SIG-M5 treated with dmso at 0.1 percent for 504 hours (cell line): ENCODE measurements around the gene LAMA4.

Experiments
- DNase-seq: peaks from one replicate; lab custom pipeline; 2025; ENCODE audit not compliant: unreplicated experiment; lab: John Stamatoyannopoulos, UW

LAMA4 gene

GRCh38 chr6:112191509-112192020, 62.8 kb downstream of the LAMA4 start:
- DNase-seq = no peak

- no peak for DNase-seq
These were observed 64.2 kb downstream of the LAMA4 start for GRCh38 chr6:112190164-112190563.

- no peak for DNase-seq
These were observed 64.9 kb downstream of the LAMA4 start for GRCh38 chr6:112189494-112189893.

- DNase-seq = no peak
These were observed 65.5 kb downstream of the LAMA4 start for GRCh38 chr6:112188906-112189305.

GRCh38 chr6:112187736-112188135, 66.6 kb downstream of the LAMA4 start:
- DNase-seq = no peak

- no peak for DNase-seq
These were observed 69.4 kb downstream of the LAMA4 start for GRCh38 chr6:112184951-112185350.

- DNase-seq = no peak
These were observed 71.1 kb downstream of the LAMA4 start for GRCh38 chr6:112183271-112183671.

- no peak for DNase-seq
These were observed 73.2 kb downstream of the LAMA4 start for GRCh38 chr6:112181130-112181529.

GRCh38 chr6:112180095-112180820, 74.1 kb downstream of the LAMA4 start:
- DNase-seq = peak; percentile 78

GRCh38 chr6:112179631-112180030, 74.7 kb downstream of the LAMA4 start:
- no peak for DNase-seq

GRCh38 chr6:112178846-112179245, 75.5 kb downstream of the LAMA4 start:
- DNase-seq = no peak

- no peak for DNase-seq
These were observed 77.3 kb downstream of the LAMA4 start for GRCh38 chr6:112177092-112177491.

GRCh38 chr6:112176175-112176574, 78.2 kb downstream of the LAMA4 start:
- no peak for DNase-seq

- no peak for DNase-seq
These were observed 81.1 kb downstream of the LAMA4 start for GRCh38 chr6:112173221-112173804.

- DNase-seq = no peak
These were observed 81.8 kb downstream of the LAMA4 start for GRCh38 chr6:112172540-112172939.

GRCh38 chr6:112169541-112169940, 84.8 kb downstream of the LAMA4 start:
- no peak for DNase-seq

GRCh38 chr6:112163295-112164257, 90.8 kb downstream of the LAMA4 start:
- peak; percentile 37 for DNase-seq

GRCh38 chr6:112160745-112161144, 93.6 kb downstream of the LAMA4 start:
- no peak for DNase-seq

- DNase-seq = no peak
These were observed 97.7 kb downstream of the LAMA4 start for GRCh38 chr6:112156668-112157067.

GRCh38 chr6:112155886-112156285, 98.5 kb downstream of the LAMA4 start:
- DNase-seq = no peak

- no peak for DNase-seq
These were observed 99.7 kb downstream of the LAMA4 start for GRCh38 chr6:112154711-112155110.
